ENCODE measurements around the gene BIRC2. TPM values are rescaled to one million over a fixed set of nuclear protein-coding genes. Genes with fewer than 3 reads are reported as not detected.

Gene BIRC2
- total and polyA plus RNA-seq, 9 of the 15 experiments (the other 6 are each of a cell fraction or from before 2014, with no cell fraction given), result 14.3 to 45.9 (median 20.7) TPM

GRCh38 chr11:102396708-102397563, 49.9 kb downstream of the BIRC2 start:
- Histone ChIP-seq H3K27ac (ENCODE audit: extremely low read depth, low read depth, low read length) (no peak overlapping the region), H3K4me1 (replicated peaks in 1 of 2; ENCODE audit: control insufficient read depth in 2 of 2, insufficient read depth in 2 of 2, low read length in 2 of 2) (no peaks in the 10 kb centered on the region), H3K9ac (ENCODE audit: insufficient read depth in 1 of 2, low read depth in 2 of 2, low read length in 2 of 2) (no peak overlapping the region), H3K4me2 (ENCODE audit: insufficient read depth, low read length) (no peak overlapping the region), H3K4me3 (no peak overlapping the region), H3K9me1 (ENCODE audit: control insufficient read depth, insufficient read depth, low read length) (no peaks in the 10 kb centered on the region), H3K79me2 (ENCODE audit: control insufficient read depth, insufficient read depth, low read length) (no peaks in the 10 kb centered on the region), H3K36me3 (ENCODE audit: control insufficient read depth, insufficient read depth, low read length) (peaks cover 66% of the 10 kb centered on the region), H3K9me3 (replicated peaks; ENCODE audit: control insufficient read depth, insufficient read depth, low read depth, low read length) (no peaks in the 10 kb centered on the region), H2AFZ (ENCODE audit: low read depth, low read length) (no peak overlapping the region), H4K20me1 (replicated peaks; ENCODE audit: control insufficient read depth, insufficient read depth, low read length) (no peaks in the 10 kb centered on the region), H3K27me3 (ENCODE audit: control insufficient read depth in 2 of 2, insufficient read depth in 2 of 2, low read length in 2 of 2) (no peaks in the 10 kb centered on the region)
- CTCF ChIA-PET (ENCODE audit: low intra/inter-chr PET ratio), result no interaction called here
- BruUV-seq (replicated peaks), result TSS peak; percentile 34
- FAIRE-seq, result peak; percentile 55
- 87% methylated on average over 4 of the region's 4 CpGs for WGBS (ENCODE audit: insufficient coverage, low coverage, missing lambda C conversion rate)
- in situ Hi-C loops (cut with MboI) (loop anchor here (10.0 kb wide), 1 partner anchor 98 kb away; no protein-coding TSS in a partner anchor), intact Hi-C loops (cut with micrococcal nuclease) (no loop called here)
- POLR2A ChIA-PET, result interaction anchor here (0.5 to 0.9 kb wide), 2 partner anchors 55 to 143 kb away, joined by 3 to 4 read pairs; no protein-coding TSS in a partner anchor
- no peak for ATAC-seq
- no peak for DNase-seq (ENCODE audit: extremely low read depth in 1 of 4, low spot score in 3 of 4)
- TF ChIP-seq CEBPB (tag; IDR thresholded peaks at IDR 0.05) (peak; percentile 23; the same call in 1 of the 2 replicates), FOXJ3 (CRISPR knock-in tag; IDR thresholded peaks at IDR 0.05) (no peak), PRMT5 (CRISPR knock-in tag; IDR thresholded peaks at IDR 0.05) (no peak), CBFB (CRISPR knock-in tag; IDR thresholded peaks at IDR 0.05) (no peak), ESRRA (IDR thresholded peaks at IDR 0.05; ENCODE audit: borderline replicate concordance, low read depth) (no peak), CEBPG (CRISPR knock-in tag; IDR thresholded peaks at IDR 0.05) (no peak), CEBPG (tag; conservative IDR thresholded peaks at IDR 0.05 in 1 of 2, IDR thresholded peaks at IDR 0.05 in 1 of 2) (0 out of 4 replicates have a peak, but pooled peaks of 1 of the 2 experiments have one; percentile 40)

Data from K562 (cell line).